HG02678 (cell line): ENCODE data around the gene PLAAT1.

Source experiments
- ATAC-seq: cut with Tn5 transposase; IDR thresholded peaks from one replicate; pipeline ENCODE4 v1.9.1; 2021; ENCODE audit warnings: mild to moderate bottlenecking, moderate library complexity; ENCODE audit not compliant: unreplicated experiment

PLAAT1 gene

DNA sequence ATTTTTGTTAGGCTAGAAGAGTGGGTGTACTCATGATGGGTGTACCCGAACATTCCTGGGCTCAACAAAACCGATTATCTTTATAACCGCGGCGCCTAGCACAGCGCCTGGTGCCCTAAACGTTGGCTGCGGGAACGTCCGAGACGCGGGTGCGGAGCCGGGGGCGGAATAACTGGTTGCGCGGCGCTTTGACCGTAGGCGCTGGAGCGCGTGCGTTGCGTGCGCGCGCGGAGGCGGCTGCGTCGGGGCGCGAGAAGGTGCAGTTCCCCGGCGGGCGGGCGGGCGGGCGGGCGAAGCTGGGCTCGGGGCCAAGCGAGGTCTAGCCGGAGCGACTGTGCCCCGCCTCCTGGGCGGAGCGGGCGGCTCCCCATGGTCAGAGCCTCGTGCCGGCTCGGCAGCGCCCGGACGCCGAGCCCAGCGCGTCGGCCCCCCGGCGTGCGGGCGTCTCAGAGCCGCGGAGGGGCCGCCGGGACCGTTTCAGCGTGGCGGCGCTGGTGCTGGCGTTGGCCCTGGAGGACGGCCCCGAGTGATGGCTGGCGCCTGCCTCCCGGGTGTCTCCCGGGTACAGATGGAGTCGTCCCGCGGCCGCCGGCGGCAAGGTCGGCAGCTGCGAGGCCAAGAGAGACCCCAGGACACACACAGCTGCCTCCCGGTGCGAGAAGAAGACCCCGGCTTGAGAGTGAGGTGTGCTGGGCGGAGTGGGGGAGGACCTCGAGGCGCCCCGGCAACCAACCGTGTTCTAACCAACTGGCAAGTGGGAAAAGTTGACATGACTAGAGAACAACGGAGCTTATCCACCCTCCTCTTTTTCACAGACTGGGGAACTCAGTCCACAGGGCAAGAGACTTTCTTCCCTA is at the start of gene PLAAT1:
PLAAT1 (plus strand) TSS at position 373 of the 857 bp plus-strand sequence. CDS start 14,429 bp downstream, outside the sequence.
- ATAC-seq, result peak; percentile 73

DNA sequence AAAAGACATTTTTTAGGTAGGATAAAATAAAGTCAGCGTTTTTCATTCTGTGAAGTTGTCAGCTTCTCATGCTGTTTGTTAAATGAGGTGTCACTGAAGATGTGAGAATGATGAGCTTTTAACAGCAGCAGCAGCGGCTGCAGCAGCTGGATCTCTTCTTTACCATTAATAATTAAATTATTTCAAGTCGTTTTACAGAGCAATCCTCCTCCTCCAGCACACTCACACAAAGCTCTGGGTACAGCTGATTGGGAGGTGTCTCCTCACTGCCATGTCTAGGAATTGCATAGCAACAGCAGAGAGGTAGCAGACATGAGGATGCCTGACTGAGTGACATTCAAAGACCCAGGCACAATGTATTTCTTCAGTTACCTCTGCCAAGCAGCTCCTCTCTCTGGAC is 46.7 kb upstream of the PLAAT1 start:
- ATAC-seq, result no peak

DNA sequence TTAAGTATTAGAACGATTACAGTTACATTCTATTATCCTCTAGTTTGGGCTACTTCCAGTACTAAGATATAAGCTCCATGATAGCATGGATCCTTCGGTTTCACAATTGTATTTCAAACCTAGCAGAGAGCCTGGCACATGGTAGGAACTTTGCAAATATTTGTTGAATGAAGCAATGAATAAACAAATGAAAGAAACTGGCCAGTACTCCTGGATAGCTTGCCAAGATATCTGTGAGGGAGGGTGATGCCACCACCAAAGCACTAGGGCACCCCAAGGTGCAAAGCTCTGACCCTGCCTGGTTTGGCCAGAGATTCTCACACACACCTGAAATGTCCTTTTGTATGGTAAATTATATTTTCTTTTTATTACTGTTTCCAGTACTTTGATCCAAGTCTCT is 44.3 kb upstream of the PLAAT1 start:
- no peak for ATAC-seq

DNA sequence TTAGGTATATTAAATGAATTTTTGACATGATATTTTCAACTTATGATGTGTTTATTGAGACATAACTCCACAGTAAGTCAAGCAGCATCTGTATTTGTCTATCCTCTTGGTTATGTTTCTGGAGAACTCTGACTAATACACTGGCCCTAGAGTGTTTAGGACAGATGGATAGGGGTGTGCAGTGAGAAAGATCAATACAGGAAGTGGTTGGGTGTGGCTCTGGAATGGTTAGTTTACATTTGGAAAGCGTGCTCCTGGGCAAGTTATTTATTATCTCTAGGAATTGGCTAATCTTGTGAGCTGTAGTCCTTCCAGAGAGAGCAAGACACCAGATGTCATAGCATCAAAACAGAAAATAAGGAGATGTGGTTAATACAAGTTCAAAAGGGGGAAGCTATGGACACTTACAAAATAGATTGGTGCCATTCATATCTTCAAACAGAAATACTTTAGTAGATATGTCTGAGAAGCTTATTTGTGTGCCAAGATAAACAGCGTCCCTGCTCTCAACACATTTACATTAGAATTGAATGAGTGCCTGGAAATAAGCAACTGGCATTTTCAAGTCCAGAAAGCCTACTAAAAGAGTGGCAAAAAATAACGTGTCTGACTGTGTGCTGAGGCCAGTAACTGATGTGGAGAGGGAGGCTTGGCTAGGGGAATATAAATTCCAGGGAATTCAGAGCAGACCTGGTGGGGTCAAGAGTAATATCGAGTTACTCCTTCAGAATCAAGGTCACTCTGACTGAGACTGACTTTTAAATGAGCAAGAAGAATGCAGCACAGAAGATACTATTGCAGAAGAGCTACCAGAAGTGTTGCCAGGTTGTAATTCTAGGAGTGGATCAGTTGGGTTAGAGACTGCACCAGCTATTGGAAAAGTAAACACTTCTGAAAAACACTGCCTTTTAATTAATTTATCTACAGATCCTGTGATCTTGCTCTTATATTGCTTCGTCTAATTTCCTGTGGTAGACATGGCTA is 33.4 kb upstream of the PLAAT1 start:
- no peak for ATAC-seq

DNA sequence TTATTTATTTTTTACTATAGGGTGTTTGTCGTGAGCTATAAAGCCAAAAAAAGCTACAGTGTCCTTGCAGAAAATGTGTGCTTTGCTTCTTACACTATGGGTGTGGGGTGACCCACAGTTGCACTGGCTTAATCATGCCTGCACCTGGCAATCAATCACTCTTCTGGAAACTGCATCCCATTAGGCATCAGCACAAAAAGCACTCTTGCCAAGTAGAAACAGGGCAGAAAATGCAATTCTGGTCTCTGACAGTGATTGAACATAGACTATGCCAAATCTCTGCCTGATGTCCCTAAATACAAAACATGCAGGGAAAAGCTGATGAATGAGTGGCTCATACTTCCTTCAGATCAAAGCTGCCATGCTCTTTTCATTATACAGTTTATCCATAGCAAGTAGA is 30.4 kb upstream of the PLAAT1 start:
- no peak for ATAC-seq

DNA sequence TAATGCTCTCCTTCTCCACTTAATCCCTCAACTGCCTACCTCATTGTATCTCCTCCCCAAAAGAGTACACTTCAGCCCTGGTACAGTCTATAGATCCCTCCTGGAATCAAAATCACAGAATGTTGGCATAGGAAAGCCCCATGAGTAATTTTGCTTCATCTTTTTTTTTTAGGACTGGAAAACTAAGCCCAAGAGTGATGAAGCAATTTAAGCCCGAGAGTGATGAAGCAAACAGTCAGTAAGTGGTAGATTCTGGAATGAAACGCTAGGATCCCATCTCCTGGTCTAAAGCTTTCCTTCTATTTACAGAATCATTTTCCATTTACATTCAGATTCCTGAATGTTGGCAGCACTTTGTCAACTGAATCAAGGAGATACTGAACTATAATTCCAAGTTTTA is 29.8 kb upstream of the PLAAT1 start:
- ATAC-seq, result no peak

DNA sequence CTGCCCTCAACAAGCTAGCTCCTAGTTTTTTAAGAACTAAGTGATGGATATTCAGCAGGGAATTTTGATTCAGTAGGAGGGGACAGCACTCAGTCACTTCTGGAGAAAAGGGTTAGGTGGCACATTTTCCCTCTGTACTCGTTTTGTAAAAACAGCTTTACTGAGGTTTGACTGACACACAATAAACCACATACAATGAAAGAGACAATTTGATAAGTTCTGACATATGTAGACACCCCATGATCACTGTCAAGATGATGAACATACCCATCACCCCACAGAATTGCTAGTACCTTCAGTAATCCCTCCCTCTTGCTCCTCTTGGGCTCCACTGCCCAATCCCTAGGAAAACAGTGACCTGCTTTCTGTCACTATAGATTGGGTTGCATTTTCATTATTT is 29.0 kb upstream of the PLAAT1 start:
- ATAC-seq, result no peak

DNA sequence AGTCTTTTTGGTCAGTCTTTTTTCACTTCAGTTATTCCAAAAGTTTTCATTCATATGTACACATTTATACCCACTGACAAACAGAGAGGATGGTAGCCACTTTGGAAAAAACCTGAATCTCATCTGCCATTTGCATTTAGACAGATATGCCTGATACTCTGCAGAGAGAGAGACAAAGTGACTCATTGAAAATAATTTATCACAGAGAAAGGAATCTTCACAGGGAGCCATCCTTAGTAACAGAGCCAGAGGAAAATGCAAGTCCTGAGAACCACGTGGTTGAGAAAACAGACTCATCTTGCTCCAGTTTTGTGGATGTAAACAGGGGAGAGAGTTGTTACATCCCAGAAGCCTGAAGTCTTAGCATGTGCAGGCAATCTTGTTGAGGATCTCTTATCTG is 28.2 kb upstream of the PLAAT1 start:
- no peak for ATAC-seq

DNA sequence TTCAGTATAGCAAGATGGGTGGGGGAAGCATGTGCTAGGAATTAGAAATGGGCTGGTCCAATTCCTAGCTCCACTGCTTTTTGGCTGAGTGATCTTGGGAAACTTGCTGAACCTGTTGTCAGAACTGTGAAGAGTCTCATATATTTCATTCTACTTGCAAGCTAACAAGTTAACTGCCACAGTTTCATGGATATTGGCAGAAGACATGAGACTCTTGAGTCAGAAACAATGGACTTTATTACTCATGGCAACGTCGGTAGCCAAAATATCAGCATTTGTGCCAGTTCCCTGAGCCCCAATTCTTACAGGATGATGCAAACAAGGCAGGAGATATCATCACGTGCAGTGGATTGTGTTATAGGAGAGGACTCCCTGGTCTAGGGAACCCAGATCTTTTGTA is 26.6 kb upstream of the PLAAT1 start:
- no peak for ATAC-seq

DNA sequence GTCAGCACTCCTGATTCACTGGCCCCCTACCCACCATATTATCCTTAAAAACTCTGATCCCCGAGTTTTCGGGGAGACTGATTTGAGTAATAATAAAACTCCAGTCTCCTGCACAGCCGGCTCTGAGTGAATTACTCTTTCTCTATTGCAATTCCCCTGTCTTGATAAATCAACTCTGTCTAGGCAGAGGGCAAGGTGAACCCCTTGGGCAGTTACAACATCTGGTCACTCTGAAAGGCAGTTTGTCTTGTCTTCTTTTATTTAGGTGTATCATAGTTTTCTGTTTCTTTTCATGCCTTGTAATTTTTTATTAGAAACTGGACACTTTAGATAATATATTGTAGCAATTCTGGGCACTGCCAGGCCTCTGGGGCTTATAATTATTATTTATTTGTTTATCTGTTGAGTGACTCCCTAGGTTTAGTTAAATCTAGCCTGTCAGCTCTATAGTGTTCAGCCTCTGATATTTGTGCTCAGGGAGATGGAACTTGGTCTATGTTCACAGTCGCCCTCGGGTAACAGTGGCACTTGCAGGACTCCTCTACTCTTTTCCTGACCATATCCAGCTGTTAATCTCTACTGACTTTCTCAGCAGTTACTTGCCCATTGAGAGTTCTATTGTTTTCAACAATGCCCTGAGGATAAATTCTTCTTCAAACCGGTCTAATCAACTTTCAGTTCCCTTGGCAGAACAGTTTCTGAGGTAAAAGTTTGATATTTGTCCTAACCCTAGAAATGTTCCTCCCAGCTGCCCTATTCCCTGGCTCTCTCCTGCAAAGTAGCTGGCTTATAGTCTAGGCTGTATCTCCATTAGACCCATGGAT is 15.5 kb upstream of the PLAAT1 start:
- ATAC-seq, result no peak

DNA sequence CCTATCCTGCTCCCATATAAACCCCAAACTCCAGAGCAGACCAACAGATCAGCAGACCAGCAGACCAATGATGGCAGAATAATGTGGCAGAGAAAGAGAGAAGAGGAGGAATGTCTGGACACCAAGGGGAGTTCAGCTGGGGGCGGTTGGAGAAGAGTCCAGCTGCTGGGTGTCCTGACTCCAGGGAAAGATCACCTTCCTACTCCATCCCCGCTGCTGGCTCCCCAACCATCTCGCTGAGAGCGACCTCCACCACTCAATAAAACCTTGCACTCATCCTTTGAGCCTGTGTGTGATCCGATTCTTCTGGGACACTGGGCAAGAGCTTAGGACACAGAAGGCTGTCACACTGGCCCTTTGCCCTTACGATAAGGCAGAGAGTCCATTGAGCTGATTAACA is 12.8 kb upstream of the PLAAT1 start:
- ATAC-seq, result no peak

DNA sequence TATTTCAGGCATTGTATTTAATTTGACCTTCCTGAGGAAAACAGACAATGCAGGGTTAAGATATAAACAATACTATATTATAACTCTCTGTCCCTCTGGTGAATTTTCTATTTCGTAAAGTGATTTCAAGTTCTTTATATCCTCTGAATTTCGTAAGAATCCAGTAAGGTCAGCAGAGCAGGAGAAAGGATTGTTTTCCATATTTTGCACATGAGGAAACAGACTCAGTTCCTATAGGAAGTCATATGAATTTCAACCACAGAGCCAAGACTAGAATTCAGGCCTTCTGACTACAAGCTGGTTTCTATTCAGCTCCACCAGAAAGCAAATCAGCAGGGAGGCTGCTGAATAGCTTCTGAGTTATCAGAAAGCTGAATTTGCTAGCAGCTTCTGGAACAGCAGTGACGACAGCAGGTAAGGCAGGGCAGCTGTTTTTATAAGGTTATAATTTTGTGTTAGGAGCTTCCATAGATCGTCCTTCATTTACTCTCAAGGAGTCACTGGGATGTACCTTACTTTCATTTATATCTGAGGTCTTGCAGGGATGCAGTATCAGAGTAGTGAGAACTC is 11.1 kb upstream of the PLAAT1 start:
- no peak for ATAC-seq

DNA sequence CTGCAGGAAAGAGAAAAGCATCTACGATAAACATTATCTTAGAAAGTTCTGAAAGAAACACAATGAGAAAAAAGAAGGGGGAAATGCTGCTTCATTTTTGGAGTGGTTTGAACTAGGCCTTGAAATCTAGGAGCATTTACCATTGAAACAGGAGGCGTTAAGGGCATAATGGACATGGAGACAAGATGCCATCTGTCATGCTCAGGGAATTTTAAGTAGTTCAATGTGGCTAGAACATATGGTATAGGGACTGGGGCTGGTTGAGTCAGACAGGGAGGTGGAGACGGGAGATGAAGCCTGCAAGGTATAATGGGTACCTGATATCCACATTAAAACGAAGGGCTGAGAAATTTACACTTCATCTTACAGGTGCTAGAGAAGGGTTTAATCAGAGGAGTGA is 10.4 kb upstream of the PLAAT1 start:
- ATAC-seq, result no peak

DNA sequence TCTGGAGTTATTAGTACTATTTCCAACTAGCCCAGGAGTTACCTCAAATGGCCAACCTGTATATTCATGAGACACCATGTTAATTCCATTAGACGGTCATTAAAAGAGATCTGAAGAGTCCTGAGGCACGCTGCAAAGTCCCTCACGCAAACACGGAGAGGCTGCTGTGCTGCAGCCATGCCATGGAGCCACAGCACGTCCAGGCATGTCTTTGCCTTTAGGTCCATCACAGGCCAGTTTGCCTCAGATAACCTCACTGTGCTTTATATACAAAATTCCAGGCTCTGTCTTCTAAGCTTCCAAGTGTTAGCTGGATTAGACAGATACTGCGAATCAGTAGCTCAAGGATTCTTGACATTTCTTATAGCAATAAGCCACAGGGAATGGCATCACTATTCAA is 9.8 kb upstream of the PLAAT1 start:
- no peak for ATAC-seq

DNA sequence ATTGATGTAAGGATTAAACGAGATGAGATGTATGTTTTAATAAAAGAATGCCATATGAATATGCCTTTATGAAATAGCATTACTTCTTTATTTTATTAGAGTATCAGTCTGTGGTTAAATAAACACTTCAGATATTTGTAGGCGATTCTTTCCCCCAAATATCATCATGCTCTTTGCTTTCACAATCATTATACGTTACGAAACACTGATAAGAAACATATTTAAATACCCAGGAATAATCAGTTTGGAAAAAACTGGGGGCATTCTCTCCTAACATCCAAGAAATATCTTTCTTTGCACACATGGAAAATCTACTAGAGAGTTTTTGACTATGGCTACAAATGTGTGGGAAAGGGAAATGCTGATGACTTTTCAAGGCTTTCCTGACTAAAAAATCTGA is 4.4 kb upstream of the PLAAT1 start:
- ATAC-seq, result no peak

DNA sequence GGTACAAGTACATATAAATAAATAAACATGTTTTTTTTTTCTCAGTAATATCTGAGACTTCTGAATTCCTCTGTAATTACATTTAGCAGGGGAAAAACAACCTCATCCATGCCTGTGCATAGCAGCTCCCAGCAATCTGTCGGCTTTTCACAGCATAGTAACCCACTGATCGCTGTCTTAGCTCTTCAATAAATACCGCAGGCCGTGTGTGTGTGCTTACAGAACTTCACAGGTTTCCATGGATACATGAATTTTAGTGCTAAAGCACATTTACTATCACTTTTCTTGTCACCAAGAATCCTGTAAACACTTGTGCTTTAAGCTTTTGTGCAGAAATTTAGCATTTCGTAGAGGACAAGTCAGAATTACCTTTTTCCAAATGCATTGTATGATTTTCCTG is 4.0 kb upstream of the PLAAT1 start:
- no peak for ATAC-seq

DNA sequence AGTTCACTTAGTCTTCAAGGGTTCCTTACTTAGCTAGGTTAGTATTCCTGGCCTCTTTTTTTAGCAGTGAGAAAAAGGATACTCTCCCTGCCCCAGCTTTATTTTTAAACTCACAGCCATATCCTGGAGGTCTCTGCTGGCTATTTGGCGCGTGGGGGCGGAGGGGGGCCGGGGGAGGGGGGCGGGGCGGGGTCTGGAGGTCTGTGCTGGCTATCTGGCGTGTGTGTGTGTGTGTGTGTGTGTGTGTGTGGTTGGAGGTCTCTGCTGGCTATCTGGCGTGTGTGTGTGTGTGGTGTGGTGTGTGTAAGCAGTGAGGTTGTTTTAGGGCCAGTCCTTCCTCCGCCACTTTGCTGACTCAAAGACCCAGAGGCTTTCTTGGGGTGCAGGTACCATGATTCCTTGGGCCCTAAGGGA is 579 bp upstream of the PLAAT1 start:
- no peak for ATAC-seq

DNA sequence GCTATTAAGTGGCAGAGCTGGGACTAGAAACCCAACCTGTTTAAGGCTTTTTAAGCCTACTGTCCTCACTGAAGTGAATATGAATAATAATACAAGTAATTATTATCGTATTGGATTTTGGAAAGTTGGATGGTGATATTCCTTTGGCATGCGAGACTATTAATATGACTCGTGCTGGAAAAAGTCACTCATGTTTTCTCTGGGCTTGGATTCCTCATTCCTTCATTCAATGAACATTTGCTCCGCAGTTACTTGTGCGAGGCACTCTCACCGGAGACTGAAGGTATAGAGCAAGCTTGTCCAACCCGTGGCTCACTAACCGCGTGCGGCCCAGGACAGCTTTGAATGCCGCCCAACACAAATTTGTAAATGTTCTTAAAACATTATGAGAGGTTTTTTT is 694 bp downstream of the PLAAT1 start:
- ATAC-seq, result no peak

DNA sequence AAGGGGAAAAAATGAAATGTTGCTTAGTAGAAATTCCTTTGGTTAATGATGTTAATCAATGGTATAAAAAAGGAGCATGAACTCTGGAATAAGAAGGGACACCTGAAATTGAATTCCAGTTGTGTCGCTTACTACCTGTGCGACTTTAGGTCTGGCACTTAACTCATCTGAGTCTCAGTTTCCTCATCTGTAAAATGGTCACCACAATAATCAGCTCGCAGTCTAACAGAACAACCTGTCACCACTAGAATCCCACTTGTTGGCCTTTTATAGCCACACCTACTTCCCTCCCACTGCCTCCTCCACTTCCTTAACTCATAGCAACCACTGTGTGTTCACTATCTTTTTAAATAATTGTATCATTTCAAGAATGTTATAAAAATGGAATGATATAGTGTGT is 2.5 kb downstream of the PLAAT1 start:
- ATAC-seq, result no peak

DNA sequence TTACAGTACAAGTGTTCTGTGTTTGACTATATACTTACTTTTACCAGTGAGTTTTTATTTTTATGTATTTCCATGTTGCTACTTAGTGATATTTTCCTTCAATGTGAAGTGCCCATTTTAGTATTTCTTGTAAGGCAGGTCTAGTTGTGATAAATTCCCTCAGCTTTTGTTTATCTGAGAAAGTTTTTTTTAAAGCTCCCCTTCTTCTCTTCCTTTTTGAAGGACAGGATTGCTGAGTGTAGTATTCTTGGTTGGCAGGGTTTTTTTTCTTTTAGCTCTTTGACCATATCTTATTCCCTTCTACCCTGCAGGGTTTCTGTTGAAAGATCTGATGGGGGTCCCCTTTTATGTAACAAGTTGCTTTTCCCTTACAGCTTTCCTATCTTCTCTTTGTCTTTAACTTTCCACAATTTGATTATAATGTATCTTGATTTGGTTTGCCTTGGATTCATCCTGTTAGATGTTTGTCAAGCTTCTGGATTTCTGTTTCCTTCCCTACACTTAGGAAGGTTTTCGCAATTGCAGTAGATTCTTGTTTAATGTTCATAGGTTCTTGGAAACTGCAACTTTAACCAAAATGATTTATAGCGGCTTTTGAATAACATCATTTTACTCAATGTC is 7.9 kb downstream of the PLAAT1 start:
- ATAC-seq, result no peak
